A549 (cell line): ENCODE data around the gene DHX32. TPM values are rescaled to one million over a fixed set of nuclear protein-coding genes. Genes with fewer than 3 reads are reported as not detected.

ENCODE experiments used
- ATAC-seq, 2 experiments: fragments of 200-7000 bp in 1 of 2; fragments of >200 bp in 1 of 2; cut with Nextera tagmentation in 1 of 2; cut with Tn5 transposase in 1 of 2; 3 replicates each; pipeline versions ENCODE4 v1.8.0 to v1.9.1; 2018 to 2020; ENCODE audit warnings: mild to moderate bottlenecking in 1 of 2, moderate library complexity in 1 of 2
- CTCF ChIA-PET: fragments of 300-600 bp; sonication (Branson Sonifier 250); formaldehyde crosslinking; extraction: SDS; loops from one replicate; lab custom pipeline; 2021; ENCODE audit warnings: antibody characterized with exemption, inconsistent platforms; lab: Yijun Ruan, JAX
- POLR2A ChIA-PET: fragments of 350-600 bp; formaldehyde crosslinking; extraction: SDS; loops from one replicate; lab custom pipeline; 2021; ENCODE audit warnings: antibody characterized with exemption, inconsistent platforms; lab: Yijun Ruan, JAX
- DNase-seq, 2 experiments: peaks; one replicate each; pipeline versions ENCODE4 v3.0.0 to v3.0.0-alpha.2; 2011 to 2016; ENCODE audit warnings: low read depth in 1 of 2, low spot score in 1 of 2
- FAIRE-seq: peaks from 2 replicates; lab custom pipeline; 2011; peaks lifted over from hg19 to GRCh38; lab: Jason Lieb, UNC
- H3K27ac ChIP-seq, 2 experiments: fragments of >200 bp; sonication (Bioruptor Twin); formaldehyde crosslinking; 3 replicates each; pipeline ENCODE4 v1.5.1; 2016 to 2017
- H3K4me1 ChIP-seq: fragments of >200 bp; sonication (Bioruptor Twin); formaldehyde crosslinking; 3 replicates; pipeline ENCODE4 v1.6.1; 2016
- H3K4me2 ChIP-seq: fragments of >200 bp; sonication (Bioruptor Twin); formaldehyde crosslinking; 3 replicates; pipeline ENCODE4 v1.6.1; 2016
- H3K4me3 ChIP-seq: fragments of >200 bp; sonication (Bioruptor Twin); formaldehyde crosslinking; 3 replicates; pipeline ENCODE4 v1.5.1; 2016
- H3K9me3 ChIP-seq: fragments of >200 bp; sonication (Bioruptor Twin); formaldehyde crosslinking; 3 replicates; pipeline ENCODE4 v1.6.1; 2016
- ATOH8 ChIP-seq: fragments of 250-450 bp; sonication (Bioruptor Pico); IDR thresholded peaks from 2 replicates; pipeline ENCODE4 v1.5.0; 2020; ENCODE audit warnings: low read depth, mild to moderate bottlenecking, moderate library complexity
- CBX2 ChIP-seq: fragments of 200-600 bp; sonication (generic); IDR thresholded peaks from 2 replicates; pipeline ENCODE4 v1.6.1; 2016; ENCODE audit warnings: low read depth, mild to moderate bottlenecking, borderline replicate concordance
- CBX8 ChIP-seq: fragments of 200-600 bp; sonication (generic); IDR thresholded peaks from 2 replicates; pipeline ENCODE4 v1.6.1; 2016
- CHD4 ChIP-seq: fragments of 200-600 bp; sonication (generic); IDR thresholded peaks from 2 replicates; pipeline ENCODE4 v1.6.1; 2016; ENCODE audit warnings: antibody characterized with exemption, mild to moderate bottlenecking, borderline replicate concordance
- E2F6 ChIP-seq: IDR thresholded peaks from 2 replicates; pipeline ENCODE4 v1.6.1; 2012; ENCODE audit warnings: low read depth, borderline replicate concordance
- EHF ChIP-seq: fragments of 250-450 bp; sonication (Bioruptor Pico); IDR thresholded peaks from 2 replicates; pipeline ENCODE4 v1.5.0; 2020; ENCODE audit warnings: mild to moderate bottlenecking
- EHMT2 ChIP-seq: fragments of 200-600 bp; sonication (generic); IDR thresholded peaks from 2 replicates; pipeline ENCODE4 v1.6.1; 2016; ENCODE audit warnings: antibody characterized with exemption, low read depth, mild to moderate bottlenecking, moderate library complexity
- ELK1 ChIP-seq: fragments of 150-350 bp; IDR thresholded peaks from 2 replicates; pipeline ENCODE4 v1.6.1; 2014; ENCODE audit warnings: low read depth, mild to moderate bottlenecking, low read length
- FOXS1 ChIP-seq: fragments of 250-450 bp; sonication (Bioruptor Pico); IDR thresholded peaks from 2 replicates; pipeline ENCODE4 v1.5.0; 2020; ENCODE audit warnings: mild to moderate bottlenecking, moderate library complexity
- HOXB5 ChIP-seq: fragments of 250-450 bp; sonication (Bioruptor Pico); IDR thresholded peaks from 2 replicates; pipeline ENCODE4 v1.5.0; 2020; ENCODE audit warnings: mild to moderate bottlenecking, moderate library complexity
- JUNB ChIP-seq: fragments of >200 bp; sonication (Bioruptor Twin); formaldehyde crosslinking; IDR thresholded peaks from 2 replicates; pipeline ENCODE4 v1.6.1; 2016
- MAX ChIP-seq: IDR thresholded peaks from 2 replicates; pipeline ENCODE4 v1.6.1; 2012
- PBX3 ChIP-seq: IDR thresholded peaks from 2 replicates; pipeline ENCODE4 v1.6.1; 2012
- POLR2A ChIP-seq: IDR thresholded peaks from 2 replicates; pipeline ENCODE4 v1.6.1; 2012; ENCODE audit warnings: mild to moderate bottlenecking, low read length
- POLR2AphosphoS2 ChIP-seq: conservative IDR thresholded peaks from 2 replicates; pipeline ENCODE4 v1.6.1; 2012; ENCODE audit warnings: low read length, improper control_type of control experiment, inconsistent platforms
- RAD21 ChIP-seq, 2 experiments: fragments of >200 bp in 1 of 2; sonication (Bioruptor Twin) in 1 of 2; formaldehyde crosslinking in 1 of 2; IDR thresholded peaks in 1 of 2; conservative IDR thresholded peaks in 1 of 2; 2 replicates in 1 of 2; 3 replicates in 1 of 2; pipeline ENCODE4 v1.6.1; 2012 to 2018; ENCODE audit warnings: inconsistent platforms in 1 of 2
- REST ChIP-seq: fragments of 200-600 bp; sonication (generic); IDR thresholded peaks from 2 replicates; pipeline ENCODE4 v1.6.1; 2016; ENCODE audit warnings: antibody characterized with exemption, mild to moderate bottlenecking, moderate library complexity
- RFX5 ChIP-seq: fragments of 450-650 bp; IDR thresholded peaks from 2 replicates; pipeline ENCODE4 v1.7.1; 2014; ENCODE audit warnings: antibody characterized with exemption, mild to moderate bottlenecking, moderate library complexity
- SMC3 ChIP-seq: fragments of >200 bp; sonication (Bioruptor Twin); formaldehyde crosslinking; IDR thresholded peaks from 3 replicates; pipeline ENCODE4 v1.6.1; 2018; ENCODE audit warnings: inconsistent platforms
- SREBF2 ChIP-seq: fragments of 450-650 bp; IDR thresholded peaks from 2 replicates; pipeline ENCODE4 v1.6.1; 2014; ENCODE audit warnings: mild to moderate bottlenecking, moderate library complexity
- USF2 ChIP-seq: fragments of 450-650 bp; IDR thresholded peaks from 2 replicates; pipeline ENCODE4 v1.6.1; 2014; ENCODE audit warnings: antibody characterized with exemption
- ZSCAN20 ChIP-seq: fragments of 250-450 bp; sonication (Bioruptor Pico); IDR thresholded peaks from 2 replicates; pipeline ENCODE4 v1.8.0; 2022; ENCODE audit warnings: mild to moderate bottlenecking, moderate library complexity
- WGBS: methylation state at CpG from one replicate; pipeline ENCODE4 v1.1.6; 2017; ENCODE audit errors: missing lambda C conversion rate; 5-methylcytosine and 5-hydroxymethylcytosine counted together
- polyA plus RNA-seq, 4 experiments: library from polyadenylated mRNA; depleted of rRNA in 3 of 4; stranded (reverse); fragments of >200 nt; fragmentation: RNase III in 1 of 4; extraction: RNeasy Plus Mini Kit Qiagen cat#74134 plus additional on column Dnase treatment in 1 of 4; gene quantifications; 2 replicates in 3 of 4; 3 replicates in 1 of 4; pipeline ENCODE4 v1.2.3, GENCODE V29; 2011 to 2017

Gene DHX32
- polyA plus RNA-seq, 2 of the 4 experiments (the other 2 are of a cell fraction) = 37.4 to 61.8 TPM

GRCh38 chr10:125802131-125802530 lies 79.0 kb downstream of the DHX32 start:
- no peak for DNase-seq
- Histone ChIP-seq H3K27ac (no peak overlapping the region), H3K9me3 (no peaks in the 10 kb centered on the region), H3K4me2 (no peak overlapping the region), H3K4me3 (no peak overlapping the region), H3K4me1 (no peaks in the 10 kb centered on the region)
- no peak for ATAC-seq
- TF ChIP-seq POLR2AphosphoS2 (no peak), REST (no peak), RFX5 (no peak), SMC3 (no peak), CHD4 (no peak), SREBF2 (no peak), ATOH8 (CRISPR knock-in tag) (no peak), E2F6 (no peak), FOXS1 (CRISPR knock-in tag) (no peak), POLR2A (no peak), EHF (CRISPR knock-in tag) (no peak), ZSCAN20 (CRISPR knock-in tag) (no peak), CBX2 (no peak), HOXB5 (CRISPR knock-in tag) (no peak)
- CTCF ChIA-PET = interaction anchor here (2.4 kb wide), 1 partner anchor 10 kb away, joined by 6 read pairs; no protein-coding TSS in a partner anchor
- POLR2A ChIA-PET = no interaction called here
- FAIRE-seq = no peak
- 77% methylated on average over 4 of the region's 5 CpGs for WGBS

GRCh38 chr10:125801574-125801973 lies 79.5 kb downstream of the DHX32 start:
- DNase-seq (no peak), ATAC-seq (no peak), FAIRE-seq (no peak)
- no peaks in the 10 kb centered on the region for H3K4me1 ChIP-seq
- ChIA-PET CTCF (interaction anchor here (2.4 kb wide), 1 partner anchor 9 kb away, joined by 6 read pairs; no protein-coding TSS in a partner anchor), POLR2A (no interaction called here)
- H3K4me3 ChIP-seq = no peak overlapping the region
- H3K27ac ChIP-seq = no peak overlapping the region
- TF ChIP-seq JUNB (no peak), RFX5 (no peak), SREBF2 (no peak), USF2 (no peak), MAX (no peak), CBX8 (no peak), ELK1 (no peak), RAD21 (conservative IDR thresholded peaks at IDR 0.05 in 1 of 2, IDR thresholded peaks at IDR 0.05 in 1 of 2) (no peak), E2F6 (no peak), EHF (CRISPR knock-in tag) (no peak), POLR2AphosphoS2 (no peak), PBX3 (no peak), EHMT2 (no peak)
- H3K4me2 ChIP-seq = no peak overlapping the region
- WGBS = 81% methylated on average over 1 of the region's 1 CpG
- no peaks in the 10 kb centered on the region for H3K9me3 ChIP-seq
